Right kidney (tissue), 1 donor: ENCODE measurements around the gene IKBKG.
A peak's percentile ranks its signal among the peaks of the same experiment; 100 is the strongest.
"Not testable (repeated sequence)": the region's sequence is repeated elsewhere in the genome, so short reads cannot be mapped to it uniquely, and the experiment has no call there.

ENCODE experiments used
- DNase-seq: peaks from one replicate; pipeline ENCODE4 v3.0.0-alpha.2; 2016

Gene IKBKG

DNA sequence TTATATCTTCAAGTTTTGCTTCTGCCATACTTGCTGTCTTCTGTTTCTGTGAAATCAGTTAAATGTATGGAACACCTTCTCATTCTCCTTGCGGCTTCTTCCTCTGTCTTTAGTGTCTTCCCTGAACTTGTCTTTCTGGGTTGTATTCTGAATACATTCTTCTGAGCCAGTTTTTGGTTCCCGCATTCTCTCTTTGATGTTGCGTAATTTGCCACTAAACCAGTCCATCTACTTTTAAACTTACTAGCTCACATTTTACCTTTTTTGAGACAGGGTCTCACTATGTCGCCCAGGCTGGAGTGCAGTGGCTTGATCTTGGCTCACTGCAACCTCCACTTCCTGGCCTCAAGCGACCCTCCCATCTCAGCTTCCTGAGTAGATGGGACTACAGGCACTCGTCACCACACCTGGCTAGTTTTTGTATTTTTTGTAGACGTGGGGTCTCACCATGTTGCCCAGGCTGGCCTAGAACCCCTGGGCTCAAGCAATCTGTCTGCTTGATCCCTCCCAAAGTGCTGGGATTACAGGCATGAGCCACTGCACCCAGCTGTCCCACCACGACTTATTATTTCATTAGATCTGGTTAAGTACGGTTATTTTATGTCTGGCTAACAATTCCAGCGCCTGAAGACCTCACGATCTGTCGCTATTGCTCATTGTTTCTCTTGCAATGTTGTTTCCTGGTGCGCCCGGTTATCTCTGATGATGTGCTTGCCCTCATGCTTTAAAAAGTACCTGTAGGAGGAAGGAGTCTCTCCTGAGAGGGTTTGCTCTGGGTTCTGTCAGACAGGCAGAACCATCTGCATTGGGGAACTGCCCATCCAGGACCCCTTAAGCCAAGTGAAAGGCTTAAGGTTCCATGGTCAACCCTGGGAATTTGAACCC, 21.6 kb upstream of the IKBKG start:
- no peak for DNase-seq

DNA sequence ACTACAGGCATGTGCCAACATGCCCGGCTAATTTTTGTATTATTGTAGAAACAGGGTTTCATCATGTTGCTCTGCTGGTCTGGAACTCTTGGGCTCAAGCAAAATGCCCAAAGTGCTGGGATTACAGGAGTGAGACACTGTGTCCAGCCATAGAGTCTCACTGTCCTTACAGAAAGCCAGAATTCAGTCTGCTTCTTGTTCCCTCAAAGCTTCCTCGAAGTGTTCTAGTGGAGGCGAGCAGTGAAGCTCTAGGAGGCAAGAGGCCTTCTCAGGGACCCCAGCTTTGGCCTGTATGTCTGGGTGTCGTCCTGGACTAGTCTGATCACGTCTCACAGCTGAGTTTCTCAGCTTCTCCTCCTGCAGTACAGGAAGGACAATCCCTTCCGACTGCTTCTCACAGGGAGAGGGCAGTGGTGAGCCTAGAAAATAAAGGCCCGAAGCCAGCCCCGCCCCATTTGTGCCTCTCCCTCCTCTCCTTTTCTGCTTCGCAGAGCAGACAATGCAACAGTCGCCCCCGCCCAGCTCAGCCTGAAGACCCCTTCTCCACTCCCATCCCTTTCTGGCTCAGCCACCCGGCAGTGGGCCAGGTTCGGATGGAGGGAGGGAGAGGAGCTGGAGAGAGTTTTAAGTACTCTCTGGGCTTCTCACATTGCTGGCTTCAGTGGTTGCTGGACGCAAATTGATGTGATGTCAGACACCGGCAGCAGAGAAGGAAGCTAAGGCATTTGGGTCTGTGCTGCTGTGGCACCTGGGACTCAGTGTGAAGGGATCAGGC, 20.3 kb upstream of the IKBKG start:
- peak; percentile 79 for DNase-seq

DNA sequence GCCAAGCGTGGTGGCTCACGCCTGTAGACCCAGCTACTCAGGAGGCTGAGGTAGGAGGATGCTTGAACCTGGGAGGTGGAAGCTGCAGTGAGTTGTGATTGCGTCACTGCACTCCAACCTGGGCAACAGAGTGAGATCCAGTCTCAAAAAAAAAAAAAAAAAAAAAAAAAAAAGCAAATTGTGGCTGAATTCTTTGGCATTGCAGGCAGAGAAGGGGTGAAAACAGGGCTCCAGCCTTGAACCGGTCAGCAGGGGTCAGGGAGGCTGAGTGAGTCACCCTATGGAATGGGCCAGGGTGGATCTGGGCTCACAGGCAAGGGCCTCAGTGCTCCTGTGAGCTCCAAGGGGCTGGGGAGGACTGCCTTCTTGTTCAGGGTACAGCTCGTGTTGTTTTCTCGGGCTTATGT, 18.2 kb upstream of the IKBKG start:
- no peak for DNase-seq

DNA sequence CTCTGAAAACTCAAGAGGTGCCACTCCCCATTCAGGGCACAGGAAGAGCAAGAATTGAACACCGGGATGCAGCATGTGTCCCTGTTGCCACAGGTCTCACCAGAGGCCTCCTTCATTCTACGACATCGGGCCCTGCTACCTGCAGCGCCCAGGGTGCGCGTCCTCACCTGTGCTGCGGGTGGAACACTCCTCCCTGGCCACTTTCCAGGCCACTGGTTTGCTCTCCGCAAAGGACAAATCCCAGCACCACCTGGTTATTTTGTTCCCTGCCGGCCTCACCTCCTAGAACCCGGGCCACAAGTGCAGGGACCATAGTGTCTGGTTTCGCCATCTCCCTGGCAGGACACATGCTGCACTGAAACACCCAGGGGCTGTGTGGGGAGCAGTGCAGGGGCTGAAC, 17.1 kb upstream of the IKBKG start:
- no peak for DNase-seq

DNA sequence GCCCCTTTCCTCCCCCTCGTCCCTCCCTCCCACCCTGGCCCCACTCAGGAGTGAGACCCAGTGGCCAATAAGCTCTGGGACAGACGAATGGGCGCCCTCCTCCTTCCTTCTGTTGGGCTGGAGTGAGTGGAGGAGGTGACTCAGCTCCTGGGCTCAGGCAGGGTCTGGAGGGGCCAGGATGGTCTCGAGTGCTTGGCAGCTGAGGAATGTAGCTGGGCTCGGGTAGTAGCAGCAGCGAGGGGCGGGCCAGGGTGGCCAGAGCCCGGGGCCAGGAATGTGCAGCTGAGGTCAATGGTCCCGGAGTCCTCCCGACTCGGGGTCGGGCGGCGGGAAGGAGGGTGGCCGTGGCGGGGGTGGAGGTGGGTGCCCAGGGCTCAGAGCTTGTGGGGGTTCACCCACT, 15.8 kb upstream of the IKBKG start:
- DNase-seq, result no peak

GRCh38 chrX:154532690-154533089, 14.7 kb upstream of the IKBKG start:
- no peak for DNase-seq

DNA sequence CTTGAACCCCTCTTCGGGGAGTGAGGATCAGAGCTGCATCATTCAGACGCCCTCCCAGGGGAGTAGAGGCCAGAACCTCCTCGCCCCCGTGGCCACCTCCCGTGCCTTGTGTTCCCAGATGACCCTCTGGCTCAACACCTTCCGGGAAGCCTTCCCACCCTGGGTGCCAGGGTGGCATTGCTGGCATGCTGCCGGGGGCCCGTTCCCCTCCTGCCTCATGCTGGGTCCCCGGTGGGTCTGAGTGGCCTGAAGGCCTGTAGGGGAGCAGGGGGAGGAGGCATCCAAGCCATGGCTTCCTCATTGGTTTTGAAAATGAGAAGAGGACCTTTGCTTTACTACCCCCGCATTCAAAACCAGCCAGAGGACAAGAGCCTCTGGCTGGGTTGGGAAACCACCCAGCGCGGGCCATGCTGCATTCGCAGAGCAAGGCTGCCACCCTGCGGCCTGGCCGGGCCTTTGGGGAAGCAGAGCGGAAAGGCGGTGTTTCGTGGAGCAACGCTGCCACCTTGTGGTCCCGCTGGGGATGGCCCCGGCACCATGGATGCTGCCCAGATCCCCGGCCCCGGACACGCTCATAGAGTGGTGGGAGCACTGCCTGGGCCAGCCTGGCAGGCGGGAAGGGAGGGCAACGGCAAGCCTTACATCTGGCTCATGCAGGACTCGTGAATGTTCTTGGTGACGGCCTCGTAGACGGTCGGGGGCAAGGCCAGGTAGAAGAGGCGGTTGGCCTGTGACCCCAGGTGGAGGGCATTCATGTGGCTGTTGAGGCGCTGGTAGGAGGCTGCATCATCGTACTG, 12.7 kb upstream of the IKBKG start:
- peak; percentile 60 for DNase-seq

- no peak for DNase-seq
These were observed 11.5 kb upstream of the IKBKG start for GRCh38 chrX:154535892-154536291.

DNA sequence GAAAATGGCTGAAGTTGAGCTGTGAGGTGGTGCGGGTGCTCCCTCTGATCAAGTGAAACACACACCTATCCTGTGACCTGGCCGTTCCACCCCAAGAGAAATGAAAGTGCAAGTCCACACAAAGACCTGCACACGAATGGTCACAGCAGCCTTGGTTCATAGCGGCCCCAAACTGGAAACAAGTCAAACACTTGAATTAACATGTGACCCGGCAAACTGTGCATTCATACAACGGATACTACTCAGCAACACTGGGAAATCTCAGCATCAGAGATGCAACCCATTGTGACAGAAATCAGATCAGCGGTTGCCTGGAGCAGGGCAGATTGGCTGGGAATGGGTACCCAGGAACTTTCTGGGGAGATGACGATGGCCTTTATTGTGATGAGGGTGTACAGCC, 8.3 kb upstream of the IKBKG start:
- DNase-seq, result no peak

GRCh38 chrX:154540365-154540764, 7.1 kb upstream of the IKBKG start:
- DNase-seq, result not testable (repeated sequence)

DNA sequence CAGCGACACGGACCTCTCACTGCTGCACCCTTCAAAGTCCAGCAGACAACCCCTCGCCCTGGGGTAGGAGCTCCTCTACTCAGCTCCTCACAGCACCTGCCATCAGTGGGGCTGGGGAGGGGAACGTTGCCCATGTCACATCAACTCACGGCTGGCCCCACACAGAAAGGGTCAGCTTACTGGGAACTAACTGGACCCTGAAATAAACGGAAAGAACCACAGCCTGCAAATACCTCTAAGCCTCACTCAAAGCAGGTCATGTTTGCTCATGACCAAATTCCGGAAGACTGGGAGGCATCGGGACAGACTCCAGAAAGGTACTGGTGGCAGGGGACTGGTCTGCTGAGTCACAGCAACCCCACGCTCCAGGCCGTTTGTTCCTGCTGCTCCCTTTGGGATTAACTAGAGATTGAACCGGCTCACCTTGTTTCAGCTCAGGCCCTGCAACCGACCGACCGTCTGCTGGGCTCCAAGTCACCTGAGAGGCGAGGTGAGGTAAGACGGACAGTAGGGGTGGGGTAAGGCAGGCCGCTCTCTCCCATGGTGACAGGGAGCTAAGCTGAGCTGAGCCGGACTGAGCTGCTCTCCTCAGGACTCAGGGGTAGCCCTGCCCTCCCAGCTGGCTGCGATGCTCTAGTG, 6.4 kb upstream of the IKBKG start:
- no peak for DNase-seq

GRCh38 chrX:154541589-154541895, 5.9 kb upstream of the IKBKG start:
- no peak for DNase-seq

DNA sequence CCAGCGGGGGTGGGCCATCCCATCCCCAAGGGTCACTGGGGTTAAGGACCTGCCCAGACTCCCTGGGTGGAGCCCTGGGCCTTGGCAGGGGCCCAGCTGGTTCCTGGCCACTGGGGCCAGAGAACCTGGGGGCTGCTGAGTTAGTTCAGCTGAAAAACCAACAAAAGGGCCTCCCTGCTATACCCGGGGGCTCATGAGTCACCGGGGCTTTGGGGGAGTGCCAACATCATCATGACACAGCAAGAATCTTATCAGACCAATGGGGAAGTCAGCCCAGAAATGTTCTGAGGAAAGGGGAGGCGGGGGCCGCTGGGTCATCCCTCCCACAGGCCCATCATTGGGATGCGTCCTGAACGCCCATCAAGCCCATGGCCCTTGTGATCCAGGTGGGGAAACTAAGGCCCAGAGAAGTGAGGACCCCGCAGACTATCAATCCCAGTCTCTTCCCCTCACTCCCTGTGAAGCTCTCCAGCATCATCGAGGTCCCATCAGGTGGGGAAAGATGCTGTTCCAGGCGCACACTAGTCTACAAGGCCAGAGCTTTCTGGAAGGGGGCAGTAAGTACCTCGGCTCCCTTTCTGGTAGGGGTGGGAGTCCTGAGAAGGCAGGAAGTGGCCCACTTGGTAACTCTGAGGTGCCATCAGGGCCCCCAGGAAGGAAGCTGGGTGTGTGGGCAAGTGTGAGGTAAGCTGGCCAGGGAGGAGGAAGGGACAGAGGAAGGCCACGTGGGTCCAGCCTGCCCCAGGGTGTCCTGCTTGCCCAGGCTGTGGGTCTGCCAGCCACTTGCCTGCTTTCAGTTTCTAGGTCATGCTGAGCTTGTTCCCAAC, 5.3 kb upstream of the IKBKG start:
- DNase-seq, result no peak

DNA sequence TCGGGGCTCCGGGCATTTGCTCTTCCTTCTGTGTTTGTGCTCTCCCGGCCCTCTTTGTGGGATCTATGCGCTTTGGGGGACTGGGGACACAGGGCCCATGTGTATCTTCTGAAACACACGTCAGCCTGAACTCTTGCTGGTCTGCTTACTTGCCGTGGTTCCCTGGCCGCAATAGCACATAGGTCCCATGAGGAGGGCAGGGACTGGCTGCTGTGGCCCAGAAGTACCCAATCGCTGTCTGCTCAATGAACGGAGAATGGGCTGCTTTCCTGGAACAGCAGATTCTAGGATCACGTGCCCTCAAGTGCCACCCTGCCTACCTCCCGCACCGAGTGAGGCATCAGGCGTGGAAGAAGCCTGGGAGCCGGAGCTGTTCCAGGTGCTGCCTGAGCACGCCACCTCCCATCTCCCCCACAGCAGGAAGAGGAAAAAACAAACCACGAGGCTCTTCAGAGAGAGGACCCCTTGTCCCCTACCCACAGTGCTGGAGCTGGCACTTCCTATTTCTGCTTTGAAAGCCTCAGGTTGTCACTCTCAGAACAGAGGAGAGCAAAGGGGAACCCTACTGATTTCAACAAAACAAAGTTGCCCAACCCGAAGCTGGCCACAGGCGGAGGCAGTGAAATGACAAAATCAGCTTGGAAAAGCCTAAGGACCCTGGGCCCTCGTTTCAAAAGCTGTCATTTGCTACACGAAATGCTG, 4.5 kb upstream of the IKBKG start:
- DNase-seq, result no peak

DNA sequence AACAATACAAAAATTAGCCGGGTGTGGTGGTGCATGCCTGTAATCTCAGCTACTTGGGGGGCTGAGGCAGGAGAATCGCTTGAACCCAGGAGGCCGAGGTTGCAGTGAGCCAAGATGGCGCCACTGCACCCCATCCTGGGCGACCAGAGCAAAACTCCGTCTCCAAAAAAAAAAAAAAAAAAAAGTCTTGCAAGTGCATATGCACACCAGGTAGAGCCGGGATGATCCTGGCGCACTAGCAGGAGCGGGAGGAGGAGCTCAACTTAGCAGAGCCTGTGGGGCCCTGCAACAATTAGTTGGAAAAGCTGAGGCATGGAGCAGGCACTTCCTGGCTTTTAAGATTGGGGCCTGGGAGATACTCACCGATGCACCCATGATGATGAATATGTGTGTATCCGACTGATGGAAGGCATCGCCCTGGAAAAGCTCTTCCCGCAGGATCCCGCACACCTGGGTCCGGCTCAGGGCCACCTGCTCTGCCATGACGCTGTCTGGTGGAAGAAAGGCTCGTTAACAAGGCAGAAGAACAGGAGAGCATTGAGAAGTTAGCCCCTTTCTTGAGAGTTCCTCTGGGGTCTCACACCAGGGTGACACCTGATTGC, 1.6 kb upstream of the IKBKG start:
- no peak for DNase-seq

GRCh38 chrX:154546354-154547244, 821 bp upstream of the IKBKG start, which contains the start of gene G6PD:
G6PD (minus strand) TSS chrX:154546846; CDS start chrX:154546155, 691 bp downstream.
- DNase-seq, result peak; percentile 70

DNA sequence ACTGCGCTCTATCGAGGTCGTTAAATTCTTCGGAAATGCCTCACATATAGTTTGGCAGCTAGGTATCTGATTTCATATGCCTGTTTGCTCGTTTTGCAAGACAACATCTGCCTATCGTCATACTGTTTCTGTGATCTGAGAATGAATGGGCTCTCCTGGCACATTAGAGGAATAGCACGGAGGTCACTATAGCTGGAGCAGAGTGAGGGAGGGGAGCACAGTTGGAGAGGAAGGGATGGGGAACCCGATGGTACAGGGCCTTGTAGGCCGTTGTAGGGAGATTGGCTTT, 552 bp downstream of the IKBKG start:
- no peak for DNase-seq

DNA sequence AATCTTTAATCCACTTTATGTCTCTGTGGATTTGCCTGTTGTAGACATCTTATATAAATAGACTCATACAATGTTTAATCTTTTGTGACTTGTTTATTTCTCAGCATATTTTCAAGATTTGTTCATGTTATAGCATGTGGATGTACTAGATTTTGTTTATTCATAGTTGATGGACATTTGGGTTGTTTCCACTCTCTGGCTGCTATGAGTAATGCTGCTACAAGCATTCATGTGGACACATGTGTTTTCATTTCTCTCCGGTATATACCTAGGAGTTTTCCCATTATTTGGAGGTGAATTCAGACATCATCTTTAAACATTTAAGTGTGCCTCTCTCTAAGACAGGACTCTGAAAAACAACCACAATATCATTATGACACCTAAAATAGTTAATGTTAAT, 2.3 kb downstream of the IKBKG start:
- DNase-seq, result no peak

- DNase-seq, result not testable (repeated sequence)
These were observed 4.8 kb downstream of the IKBKG start for GRCh38 chrX:154552112-154552806.
